Measurements from ENCODE around the gene RP9. TPM values are rescaled to one million over a fixed set of nuclear protein-coding genes. Genes with fewer than 3 reads are reported as not detected.

Gene RP9
- total and polyA plus RNA-seq, 2 of the 13 experiments (the other 11 are each of a cell fraction or from before 2014, with no cell fraction given) = 14.2 to 18.6 TPM

DNA sequence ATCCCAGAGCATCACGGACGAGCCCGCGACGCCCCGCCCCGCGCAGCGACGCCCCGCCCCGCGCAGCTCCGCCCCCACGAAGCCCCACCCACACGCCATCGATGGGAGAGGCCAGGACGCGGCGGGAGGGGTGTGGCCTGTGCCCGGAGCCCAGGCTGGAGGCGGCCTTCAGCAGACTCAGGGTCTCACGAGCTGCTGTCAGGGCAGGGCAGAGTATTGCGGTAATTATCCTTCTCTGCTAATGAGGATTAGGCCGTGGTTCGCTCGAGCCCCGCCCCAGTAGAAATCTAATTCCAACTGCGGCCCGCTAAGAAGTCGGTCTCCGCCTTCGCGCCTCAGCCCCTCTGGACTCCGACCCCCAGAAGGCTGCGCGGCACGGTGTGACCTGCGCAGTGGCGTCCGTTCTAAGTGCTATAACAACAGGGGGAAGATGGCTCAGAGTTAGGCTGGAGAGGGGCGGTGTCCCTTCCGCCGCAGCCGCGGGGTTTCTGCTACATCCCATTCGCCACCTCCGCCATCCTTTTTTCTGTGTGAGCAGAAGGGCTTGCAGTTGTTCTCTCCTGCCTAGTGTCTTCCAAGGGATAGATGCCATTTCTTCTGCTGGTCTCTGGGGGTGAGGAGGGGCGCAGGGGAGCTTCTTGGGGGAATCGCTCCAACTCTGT lies 46.3 kb downstream of the RP9 start (continued):
- TF ChIP-seq, protein P1, sequence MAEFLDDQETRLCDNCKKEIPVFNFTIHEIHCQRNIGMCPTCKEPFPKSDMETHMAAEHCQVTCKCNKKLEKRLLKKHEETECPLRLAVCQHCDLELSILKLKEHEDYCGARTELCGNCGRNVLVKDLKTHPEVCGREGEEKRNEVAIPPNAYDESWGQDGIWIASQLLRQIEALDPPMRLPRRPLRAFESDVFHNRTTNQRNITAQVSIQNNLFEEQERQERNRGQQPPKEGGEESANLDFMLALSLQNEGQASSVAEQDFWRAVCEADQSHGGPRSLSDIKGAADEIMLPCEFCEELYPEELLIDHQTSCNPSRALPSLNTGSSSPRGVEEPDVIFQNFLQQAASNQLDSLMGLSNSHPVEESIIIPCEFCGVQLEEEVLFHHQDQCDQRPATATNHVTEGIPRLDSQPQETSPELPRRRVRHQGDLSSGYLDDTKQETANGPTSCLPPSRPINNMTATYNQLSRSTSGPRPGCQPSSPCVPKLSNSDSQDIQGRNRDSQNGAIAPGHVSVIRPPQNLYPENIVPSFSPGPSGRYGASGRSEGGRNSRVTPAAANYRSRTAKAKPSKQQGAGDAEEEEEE (CRISPR knock-in tag; IDR thresholded peaks at IDR 0.05; ENCODE audit: borderline replicate concordance) = no peak
- TF ChIP-seq ZFP62 (CRISPR knock-in tag; IDR thresholded peaks at IDR 0.05) = no peak
- TF ChIP-seq HIVEP1 (CRISPR knock-in tag; IDR thresholded peaks at IDR 0.05) = no peak
- TF ChIP-seq PHF20 (CRISPR knock-in tag; IDR thresholded peaks at IDR 0.05) = peak; percentile 67
- no peak for TF ChIP-seq SP140L (CRISPR knock-in tag; IDR thresholded peaks at IDR 0.05; ENCODE audit: borderline replicate concordance)
- no peak for TF ChIP-seq ZNF792 (CRISPR knock-in tag; IDR thresholded peaks at IDR 0.05)
- TF ChIP-seq ZNF225 (CRISPR knock-in tag; IDR thresholded peaks at IDR 0.05) = no peak; the same call in 1 of the 2 replicates
- TF ChIP-seq ZNF567 (CRISPR knock-in tag; IDR thresholded peaks at IDR 0.05; ENCODE audit: borderline replicate concordance) = no peak
- no peak for TF ChIP-seq IKZF4 (CRISPR knock-in tag; IDR thresholded peaks at IDR 0.05; ENCODE audit: borderline replicate concordance, low read depth, not compliant biosample characterization)
- TF ChIP-seq EZH2 (conservative IDR thresholded peaks at IDR 0.05; ENCODE audit: low read depth, low read length) = no peak
- peak; percentile 69 for TF ChIP-seq ZNF343 (CRISPR knock-in tag; IDR thresholded peaks at IDR 0.05)
- TF ChIP-seq ZFP41 (CRISPR knock-in tag; IDR thresholded peaks at IDR 0.05; ENCODE audit: borderline replicate concordance) = 0 out of 2 replicates have a peak, but pooled peaks have one; percentile 23
- no peak for TF ChIP-seq KLF13 (CRISPR knock-in tag; IDR thresholded peaks at IDR 0.05)
- TF ChIP-seq, protein P2, sequence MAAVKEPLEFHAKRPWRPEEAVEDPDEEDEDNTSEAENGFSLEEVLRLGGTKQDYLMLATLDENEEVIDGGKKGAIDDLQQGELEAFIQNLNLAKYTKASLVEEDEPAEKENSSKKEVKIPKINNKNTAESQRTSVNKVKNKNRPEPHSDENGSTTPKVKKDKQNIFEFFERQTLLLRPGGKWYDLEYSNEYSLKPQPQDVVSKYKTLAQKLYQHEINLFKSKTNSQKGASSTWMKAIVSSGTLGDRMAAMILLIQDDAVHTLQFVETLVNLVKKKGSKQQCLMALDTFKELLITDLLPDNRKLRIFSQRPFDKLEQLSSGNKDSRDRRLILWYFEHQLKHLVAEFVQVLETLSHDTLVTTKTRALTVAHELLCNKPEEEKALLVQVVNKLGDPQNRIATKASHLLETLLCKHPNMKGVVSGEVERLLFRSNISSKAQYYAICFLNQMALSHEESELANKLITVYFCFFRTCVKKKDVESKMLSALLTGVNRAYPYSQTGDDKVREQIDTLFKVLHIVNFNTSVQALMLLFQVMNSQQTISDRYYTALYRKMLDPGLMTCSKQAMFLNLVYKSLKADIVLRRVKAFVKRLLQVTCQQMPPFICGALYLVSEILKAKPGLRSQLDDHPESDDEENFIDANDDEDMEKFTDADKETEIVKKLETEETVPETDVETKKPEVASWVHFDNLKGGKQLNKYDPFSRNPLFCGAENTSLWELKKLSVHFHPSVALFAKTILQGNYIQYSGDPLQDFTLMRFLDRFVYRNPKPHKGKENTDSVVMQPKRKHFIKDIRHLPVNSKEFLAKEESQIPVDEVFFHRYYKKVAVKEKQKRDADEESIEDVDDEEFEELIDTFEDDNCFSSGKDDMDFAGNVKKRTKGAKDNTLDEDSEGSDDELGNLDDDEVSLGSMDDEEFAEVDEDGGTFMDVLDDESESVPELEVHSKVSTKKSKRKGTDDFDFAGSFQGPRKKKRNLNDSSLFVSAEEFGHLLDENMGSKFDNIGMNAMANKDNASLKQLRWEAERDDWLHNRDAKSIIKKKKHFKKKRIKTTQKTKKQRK (IDR thresholded peaks at IDR 0.05; ENCODE audit: low read length) = no peak
- TF ChIP-seq ZEB1 (IDR thresholded peaks at IDR 0.05; ENCODE audit: insufficient replicate concordance, low read depth) = no peak
- TF ChIP-seq, protein P3, sequence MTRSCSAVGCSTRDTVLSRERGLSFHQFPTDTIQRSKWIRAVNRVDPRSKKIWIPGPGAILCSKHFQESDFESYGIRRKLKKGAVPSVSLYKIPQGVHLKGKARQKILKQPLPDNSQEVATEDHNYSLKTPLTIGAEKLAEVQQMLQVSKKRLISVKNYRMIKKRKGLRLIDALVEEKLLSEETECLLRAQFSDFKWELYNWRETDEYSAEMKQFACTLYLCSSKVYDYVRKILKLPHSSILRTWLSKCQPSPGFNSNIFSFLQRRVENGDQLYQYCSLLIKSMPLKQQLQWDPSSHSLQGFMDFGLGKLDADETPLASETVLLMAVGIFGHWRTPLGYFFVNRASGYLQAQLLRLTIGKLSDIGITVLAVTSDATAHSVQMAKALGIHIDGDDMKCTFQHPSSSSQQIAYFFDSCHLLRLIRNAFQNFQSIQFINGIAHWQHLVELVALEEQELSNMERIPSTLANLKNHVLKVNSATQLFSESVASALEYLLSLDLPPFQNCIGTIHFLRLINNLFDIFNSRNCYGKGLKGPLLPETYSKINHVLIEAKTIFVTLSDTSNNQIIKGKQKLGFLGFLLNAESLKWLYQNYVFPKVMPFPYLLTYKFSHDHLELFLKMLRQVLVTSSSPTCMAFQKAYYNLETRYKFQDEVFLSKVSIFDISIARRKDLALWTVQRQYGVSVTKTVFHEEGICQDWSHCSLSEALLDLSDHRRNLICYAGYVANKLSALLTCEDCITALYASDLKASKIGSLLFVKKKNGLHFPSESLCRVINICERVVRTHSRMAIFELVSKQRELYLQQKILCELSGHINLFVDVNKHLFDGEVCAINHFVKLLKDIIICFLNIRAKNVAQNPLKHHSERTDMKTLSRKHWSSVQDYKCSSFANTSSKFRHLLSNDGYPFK (CRISPR knock-in tag; IDR thresholded peaks at IDR 0.05; ENCODE audit: borderline replicate concordance) = 0 out of 2 replicates have a peak, but pooled peaks have one; percentile 60
- no peak for TF ChIP-seq MAZ (IDR thresholded peaks at IDR 0.05; ENCODE audit: borderline replicate concordance, low read depth, low read length)
- peak; percentile 61; the same call in 1 of the 2 replicates for TF ChIP-seq MAZ (CRISPR knock-in tag; IDR thresholded peaks at IDR 0.05; ENCODE audit: low read depth)
- no peak for TF ChIP-seq TAF15 (IDR thresholded peaks at IDR 0.05; ENCODE audit: low read depth, low read length, poor library complexity, severe bottlenecking)
- TF ChIP-seq NRL (CRISPR knock-in tag; IDR thresholded peaks at IDR 0.05; ENCODE audit: borderline replicate concordance) = peak; percentile 62; the same call in 1 of the 2 replicates
- no peak for TF ChIP-seq ZNF282 (IDR thresholded peaks at IDR 0.05; ENCODE audit: partially characterized antibody)
- no peak; the same call in 1 of the 2 replicates for TF ChIP-seq ERF (CRISPR knock-in tag; IDR thresholded peaks at IDR 0.05)
- TF ChIP-seq TBL1XR1 (IDR thresholded peaks at IDR 0.05; ENCODE audit: borderline replicate concordance, low read length, partially characterized antibody) = no peak
